GM18861 (cell line): ENCODE measurements around the gene JMJD1C.
"Not testable (repeated sequence)": the region's sequence is repeated elsewhere in the genome, so short reads cannot be mapped to it uniquely, and the experiment has no call there.

Experiments
- ATAC-seq: cut with Tn5 transposase; IDR thresholded peaks from one replicate; pipeline ENCODE4 v1.9.1; 2021; ENCODE audit not compliant: unreplicated experiment

The JMJD1C gene

GRCh38 chr10:63366933-63367332 is 98.8 kb downstream of the JMJD1C start:
- ATAC-seq, result no peak

- ATAC-seq, result no peak
These were observed 99.6 kb downstream of the JMJD1C start for GRCh38 chr10:63365976-63366765.

- ATAC-seq, result no peak
These were observed 100.9 kb downstream of the JMJD1C start for GRCh38 chr10:63364918-63365317.

GRCh38 chr10:63363951-63364350 is 101.8 kb downstream of the JMJD1C start:
- no peak for ATAC-seq

- ATAC-seq, result peak; percentile 12
These were observed 110.1 kb downstream of the JMJD1C start for GRCh38 chr10:63355682-63356081.

- no peak for ATAC-seq
These were observed 112.8 kb downstream of the JMJD1C start for GRCh38 chr10:63352976-63353375.

GRCh38 chr10:63348245-63348850 is 117.4 kb downstream of the JMJD1C start:
- ATAC-seq, result no peak

GRCh38 chr10:63346015-63346441 is 119.7 kb downstream of the JMJD1C start:
- ATAC-seq, result no peak

GRCh38 chr10:63344269-63344668 is 121.5 kb downstream of the JMJD1C start:
- no peak for ATAC-seq

- no peak for ATAC-seq
These were observed 122.3 kb downstream of the JMJD1C start for GRCh38 chr10:63343476-63343875.

GRCh38 chr10:63339640-63340039 is 126.1 kb downstream of the JMJD1C start:
- not testable (repeated sequence) for ATAC-seq

- ATAC-seq, result no peak
These were observed 128.1 kb downstream of the JMJD1C start for GRCh38 chr10:63337455-63338251.

- ATAC-seq, result no peak
These were observed 134.2 kb downstream of the JMJD1C start for GRCh38 chr10:63331586-63331985.

- no peak for ATAC-seq
These were observed 141.3 kb downstream of the JMJD1C start for GRCh38 chr10:63324495-63324854.

GRCh38 chr10:63323701-63324494 is 141.9 kb downstream of the JMJD1C start:
- no peak for ATAC-seq

GRCh38 chr10:63320683-63321082 is 145.1 kb downstream of the JMJD1C start:
- ATAC-seq, result no peak

- no peak for ATAC-seq
These were observed 146.5 kb downstream of the JMJD1C start for GRCh38 chr10:63319231-63319630.

- no peak for ATAC-seq
These were observed 147.3 kb downstream of the JMJD1C start for GRCh38 chr10:63318491-63318890.

GRCh38 chr10:63314020-63314419 is 151.8 kb downstream of the JMJD1C start:
- ATAC-seq, result no peak

GRCh38 chr10:63313066-63313717 is 152.6 kb downstream of the JMJD1C start:
- no peak for ATAC-seq
